Mesendoderm (in vitro differentiated cells): ENCODE data around the gene CLCN1.

ENCODE experiments used
- DNase-seq: peaks from one replicate; pipeline ENCODE4 v3.0.0; 2013
- H2AK5ac ChIP-seq: 2 replicates; pipeline ENCODE4 v1.6.1; 2013; ENCODE audit warnings: low read length, inconsistent platforms
- H2BK120ac ChIP-seq: 2 replicates; pipeline ENCODE4 v1.6.1; 2013; ENCODE audit warnings: low read depth, mild to moderate bottlenecking, low read length, moderate library complexity, mixed read lengths
- H2BK15ac ChIP-seq: replicated peaks from 2 replicates; pipeline ENCODE4 v1.6.1; 2013; ENCODE audit warnings: low read depth, mild to moderate bottlenecking, moderate library complexity
- H2BK5ac ChIP-seq: 2 replicates; pipeline ENCODE4 v1.6.1; 2013; ENCODE audit warnings: low read length, inconsistent platforms
- H3K18ac ChIP-seq: 2 replicates; pipeline ENCODE4 v1.6.1; 2013; ENCODE audit warnings: mild to moderate bottlenecking, low read length, mixed read lengths
- H3K23ac ChIP-seq: one replicate; pipeline ENCODE4 v1.6.1; 2013; ENCODE audit warnings: low read length
- H3K27ac ChIP-seq: 2 replicates; pipeline ENCODE4 v1.5.1; 2013; ENCODE audit warnings: low read depth, mild to moderate bottlenecking, inconsistent platforms, low read length, moderate library complexity
- H3K27me3 ChIP-seq: 2 replicates; pipeline ENCODE4 v1.6.1; 2013; ENCODE audit warnings: low read length, control low read depth, mild to moderate bottlenecking, inconsistent platforms; ENCODE audit not compliant: insufficient read depth, poor library complexity
- H3K36me3 ChIP-seq: 2 replicates; pipeline ENCODE4 v1.6.1; 2013; ENCODE audit warnings: low read length, inconsistent platforms; ENCODE audit not compliant: control insufficient read depth, insufficient read depth
- H3K4ac ChIP-seq: one replicate; pipeline ENCODE4 v1.6.1; 2013; ENCODE audit warnings: low read depth, mild to moderate bottlenecking, low read length, moderate library complexity
- H3K4me1 ChIP-seq: 2 replicates; pipeline ENCODE4 v1.6.1; 2013; ENCODE audit warnings: low read depth, low read length, inconsistent platforms; ENCODE audit not compliant: control insufficient read depth
- H3K4me2 ChIP-seq: 2 replicates; pipeline ENCODE4 v1.6.1; 2013; ENCODE audit warnings: low read length
- H3K4me3 ChIP-seq: 2 replicates; pipeline ENCODE4 v1.5.1; 2013; ENCODE audit warnings: mild to moderate bottlenecking, low read length
- H3K56ac ChIP-seq: one replicate; pipeline ENCODE4 v1.6.1; 2013; ENCODE audit warnings: low read length
- H3K79me1 ChIP-seq: 2 replicates; pipeline ENCODE4 v1.6.1; 2013; ENCODE audit warnings: low read length, inconsistent platforms
- H3K79me2 ChIP-seq: 2 replicates; pipeline ENCODE4 v1.6.1; 2013; ENCODE audit warnings: mild to moderate bottlenecking, low read length; ENCODE audit not compliant: control insufficient read depth, insufficient read depth
- H3K9ac ChIP-seq: 2 replicates; pipeline ENCODE4 v1.6.1; 2013; ENCODE audit warnings: low read length, inconsistent platforms
- H4K5ac ChIP-seq: one replicate; pipeline ENCODE4 v1.6.1; 2013; ENCODE audit warnings: low read length
- H4K8ac ChIP-seq: one replicate; pipeline ENCODE4 v1.6.1; 2013; ENCODE audit warnings: low read depth, mild to moderate bottlenecking, control low read depth, low read length, moderate library complexity
- WGBS: extraction: QIAGEN DNeasy Blood & Tissue Kit; methylation state at CpG from one replicate; pipeline ENCODE4 v1.1.7; 2013; ENCODE audit warnings: low lambda C conversion rate, missing lambda C conversion rate; ENCODE audit not compliant: insufficient coverage; ENCODE audit errors: extremely low coverage; 5-methylcytosine and 5-hydroxymethylcytosine counted together

The CLCN1 gene

DNA sequence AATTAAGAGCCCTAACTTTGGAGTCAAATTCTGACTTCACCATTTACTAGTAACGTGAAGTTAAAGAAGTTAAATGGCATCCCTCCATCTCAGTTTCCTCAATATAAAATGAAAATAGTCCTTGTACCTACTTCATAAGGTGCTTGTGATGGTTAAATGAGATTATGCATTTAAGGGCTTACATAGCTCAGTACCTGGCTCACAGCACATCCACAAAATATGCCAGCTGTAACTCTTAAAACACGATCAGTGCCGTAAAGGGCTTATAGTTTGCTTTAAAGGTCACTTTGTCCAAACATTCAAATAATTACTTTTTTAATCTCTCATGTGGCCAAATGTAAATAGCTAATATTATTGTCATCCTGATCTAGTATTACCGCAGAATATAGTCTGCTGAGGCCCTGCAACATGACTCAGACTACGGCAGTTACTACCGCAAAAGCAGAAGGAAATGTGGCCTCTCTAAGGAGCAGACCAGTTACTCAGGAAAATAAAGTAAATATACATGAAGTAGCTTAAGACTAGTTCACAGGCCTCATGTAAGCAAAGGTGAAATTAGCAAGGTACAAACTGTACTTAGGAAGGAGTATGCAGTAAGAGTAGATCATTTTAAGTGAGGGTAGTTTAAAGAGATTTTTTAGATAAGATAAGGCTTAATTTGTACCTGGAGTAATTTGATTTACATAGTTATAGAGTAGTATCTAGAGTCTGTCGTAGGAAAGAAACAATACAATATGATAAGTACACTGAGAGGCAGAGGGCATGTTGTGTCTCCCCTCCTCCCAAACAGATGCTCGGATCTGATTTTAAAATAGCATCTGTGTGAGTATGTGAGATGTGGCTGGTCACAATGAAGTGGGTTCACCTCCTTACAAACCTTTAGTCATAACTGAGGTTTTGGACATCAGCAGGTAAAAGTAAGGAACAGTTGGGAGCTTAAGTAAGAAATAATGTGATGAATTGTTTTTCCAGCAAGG is 14.7 kb upstream of the CLCN1 start:
- Histone ChIP-seq H2BK15ac (no peak overlapping the region), H3K4me2 (no peak overlapping the region), H3K79me1 (peaks cover 4% of the 10 kb centered on the region), H3K27ac (no peak overlapping the region), H3K56ac (no peak overlapping the region), H3K4ac (no peak overlapping the region), H3K4me1 (no peaks in the 10 kb centered on the region), H3K79me2 (no peaks in the 10 kb centered on the region), H2BK120ac (no peak overlapping the region), H3K36me3 (peaks cover 26% of the 10 kb centered on the region), H3K23ac (no peak overlapping the region), H2BK5ac (no peak overlapping the region), H3K9ac (no peak overlapping the region), H2AK5ac (no peak overlapping the region), H3K27me3 (no peaks in the 10 kb centered on the region), H4K8ac (no peak overlapping the region), H3K18ac (no peak overlapping the region), H4K5ac (no peak overlapping the region), H3K4me3 (no peak overlapping the region)
- no CpG with 5 or more reads among the region's 8 CpGs for WGBS
- no peak for DNase-seq

DNA sequence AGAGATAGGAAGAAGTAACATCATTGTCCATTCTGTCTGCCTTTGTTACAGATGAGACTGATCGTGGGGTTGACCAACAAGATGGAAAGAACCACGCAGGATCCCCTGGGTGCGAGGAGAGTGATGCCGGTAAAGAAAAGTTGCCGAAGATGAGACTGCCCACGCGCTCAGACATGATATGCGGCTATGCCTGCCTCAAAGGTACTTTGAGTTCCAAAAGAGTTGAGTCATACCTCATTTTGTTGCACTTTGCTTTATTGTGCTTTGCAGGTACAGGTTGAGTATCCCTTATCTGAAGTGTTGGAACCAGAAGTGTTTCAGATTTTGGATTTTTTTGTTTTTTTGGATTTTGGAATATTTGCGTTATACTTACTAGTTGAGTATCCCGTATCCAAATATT is 12.2 kb upstream of the CLCN1 start:
- H3K4me3 ChIP-seq, result no peak overlapping the region
- H2AK5ac ChIP-seq, result no peak overlapping the region
- H3K27ac ChIP-seq, result no peak overlapping the region
- no peak overlapping the region for H3K9ac ChIP-seq
- no peak overlapping the region for H2BK15ac ChIP-seq
- no peak overlapping the region for H3K56ac ChIP-seq
- H3K79me1 ChIP-seq, result peaks cover 4% of the 10 kb centered on the region
- DNase-seq, result no peak
- no peak overlapping the region for H3K18ac ChIP-seq
- H3K79me2 ChIP-seq, result no peaks in the 10 kb centered on the region
- no peak overlapping the region for H3K23ac ChIP-seq
- H2BK120ac ChIP-seq, result no peak overlapping the region
- no peaks in the 10 kb centered on the region for H3K4me1 ChIP-seq
- no peaks in the 10 kb centered on the region for H3K27me3 ChIP-seq
- WGBS, result no CpG with 5 or more reads among the region's 10 CpGs
- H3K4ac ChIP-seq, result no peak overlapping the region
- no peak overlapping the region for H2BK5ac ChIP-seq
- peaks cover 24% of the 10 kb centered on the region for H3K36me3 ChIP-seq
- H3K4me2 ChIP-seq, result no peak overlapping the region
- no peak overlapping the region for H4K8ac ChIP-seq
- H4K5ac ChIP-seq, result no peak overlapping the region

DNA sequence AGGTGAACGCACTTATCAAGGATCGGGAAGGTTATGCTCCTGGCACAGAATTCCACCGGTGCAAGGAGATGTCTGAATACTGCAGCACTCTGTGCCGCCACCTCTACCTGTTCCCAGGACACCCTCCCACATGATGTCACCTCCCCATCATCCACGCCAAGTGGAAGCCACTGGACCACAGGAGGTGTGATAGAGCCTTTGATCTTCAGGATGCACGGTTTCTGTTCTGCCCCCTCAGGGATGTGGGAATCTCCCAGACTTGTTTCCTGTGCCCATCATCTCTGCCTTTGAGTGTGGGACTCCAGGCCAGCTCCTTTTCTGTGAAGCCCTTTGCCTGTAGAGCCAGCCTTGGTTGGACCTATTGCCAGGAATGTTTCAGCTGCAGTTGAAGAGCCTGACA is 11.0 kb upstream of the CLCN1 start:
- Histone ChIP-seq H4K5ac (no peak overlapping the region), H3K4me1 (no peaks in the 10 kb centered on the region), H3K9ac (no peak overlapping the region), H3K23ac (no peak overlapping the region), H3K36me3 (peaks cover 24% of the 10 kb centered on the region), H2BK5ac (no peak overlapping the region), H3K4me3 (no peak overlapping the region), H3K79me1 (peaks cover 4% of the 10 kb centered on the region), H3K27me3 (no peaks in the 10 kb centered on the region), H2BK15ac (no peak overlapping the region), H3K4ac (no peak overlapping the region), H2BK120ac (no peak overlapping the region), H3K56ac (no peak overlapping the region), H3K18ac (no peak overlapping the region), H3K27ac (no peak overlapping the region), H3K79me2 (no peaks in the 10 kb centered on the region), H4K8ac (no peak overlapping the region), H2AK5ac (no peak overlapping the region), H3K4me2 (no peak overlapping the region)
- DNase-seq, result no peak
- WGBS, result no CpG with 5 or more reads among the region's 6 CpGs

DNA sequence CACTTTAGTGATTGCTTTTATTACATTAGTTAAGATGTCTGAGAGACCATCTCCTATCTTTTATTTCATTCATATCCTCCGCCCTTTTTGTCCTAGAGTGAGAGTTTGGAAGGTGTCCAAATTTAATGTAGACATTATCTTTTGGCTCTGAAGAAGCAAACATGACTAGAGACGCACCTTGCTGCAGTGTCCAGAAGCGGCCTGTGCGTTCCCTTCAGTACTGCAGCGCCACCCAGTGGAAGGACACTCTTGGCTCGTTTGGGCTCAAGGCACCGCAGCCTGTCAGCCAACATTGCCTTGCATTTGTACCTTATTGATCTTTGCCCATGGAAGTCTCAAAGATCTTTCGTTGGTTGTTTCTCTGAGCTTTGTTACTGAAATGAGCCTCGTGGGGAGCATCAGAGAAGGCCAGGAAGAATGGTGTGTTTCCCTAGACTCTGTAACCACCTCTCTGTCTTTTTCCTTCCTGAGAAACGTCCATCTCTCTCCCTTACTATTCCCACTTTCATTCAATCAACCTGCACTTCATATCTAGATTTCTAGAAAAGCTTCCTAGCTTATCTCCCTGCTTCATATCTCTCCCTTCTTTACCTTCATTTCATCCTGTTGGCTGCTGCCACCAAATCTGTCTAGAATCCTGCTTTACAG is 10.4 kb upstream of the CLCN1 start:
- H3K56ac ChIP-seq, result no peak overlapping the region
- H3K18ac ChIP-seq, result no peak overlapping the region
- no peak overlapping the region for H3K4me2 ChIP-seq
- peaks cover 20% of the 10 kb centered on the region for H3K36me3 ChIP-seq
- no peak overlapping the region for H2BK15ac ChIP-seq
- no peaks in the 10 kb centered on the region for H3K4me1 ChIP-seq
- DNase-seq, result peak; percentile 66
- H4K8ac ChIP-seq, result no peak overlapping the region
- no peak overlapping the region for H2BK120ac ChIP-seq
- no peaks in the 10 kb centered on the region for H3K27me3 ChIP-seq
- no peak overlapping the region for H3K4ac ChIP-seq
- H4K5ac ChIP-seq, result no peak overlapping the region
- H3K79me2 ChIP-seq, result no peaks in the 10 kb centered on the region
- H3K79me1 ChIP-seq, result peaks cover 2% of the 10 kb centered on the region
- H3K4me3 ChIP-seq, result no peak overlapping the region
- no peak overlapping the region for H2AK5ac ChIP-seq
- no peak overlapping the region for H3K9ac ChIP-seq
- 100% methylated on average over 1 of the region's 10 CpGs for WGBS
- H3K27ac ChIP-seq, result no peak overlapping the region
- no peak overlapping the region for H2BK5ac ChIP-seq
- H3K23ac ChIP-seq, result no peak overlapping the region

DNA sequence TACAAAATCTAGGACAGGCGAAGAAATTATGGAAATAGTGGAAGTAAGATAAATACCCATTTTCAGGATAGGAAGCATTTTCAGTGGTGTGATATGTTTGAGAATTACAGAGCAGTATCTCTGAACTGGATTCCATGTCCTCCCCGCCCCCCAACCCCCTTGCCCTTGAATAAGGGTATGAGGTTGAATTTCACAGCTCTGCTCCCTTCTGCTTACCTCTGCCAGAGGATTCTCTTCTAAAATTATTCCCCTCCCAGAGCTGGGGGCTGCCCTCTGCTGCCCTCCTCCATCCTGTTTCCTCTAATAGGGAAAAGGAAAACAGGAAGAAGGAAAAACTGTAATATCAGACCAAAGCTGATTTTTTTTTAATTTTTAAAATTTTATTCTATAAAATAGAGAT is 7.3 kb upstream of the CLCN1 start:
- Histone ChIP-seq H3K56ac (no peak overlapping the region), H3K23ac (no peak overlapping the region), H3K36me3 (peaks cover 13% of the 10 kb centered on the region), H3K79me1 (peaks cover 2% of the 10 kb centered on the region), H2BK120ac (no peak overlapping the region), H2AK5ac (no peak overlapping the region), H3K9ac (no peak overlapping the region), H2BK15ac (no peak overlapping the region), H3K4me2 (no peak overlapping the region), H4K5ac (no peak overlapping the region), H3K79me2 (no peaks in the 10 kb centered on the region), H3K4me3 (no peak overlapping the region), H2BK5ac (no peak overlapping the region), H4K8ac (no peak overlapping the region), H3K18ac (no peak overlapping the region), H3K27ac (no peak overlapping the region), H3K4me1 (no peaks in the 10 kb centered on the region), H3K27me3 (no peaks in the 10 kb centered on the region), H3K4ac (no peak overlapping the region)
- WGBS, result no CpG with 5 or more reads among the region's 2 CpGs
- no peak for DNase-seq
